ENCODE data around the gene BCL2L12. TPM values are rescaled to one million over a fixed set of nuclear protein-coding genes. Genes with fewer than 3 reads are reported as not detected.

Gene BCL2L12
- total and polyA plus RNA-seq, 2 of the 13 experiments (the other 11 are each of a cell fraction or from before 2014, with no cell fraction given) = 26.8 to 40.8 TPM

- no peak for TF ChIP-seq CERS6 (CRISPR knock-in tag; IDR thresholded peaks at IDR 0.05)
- TF ChIP-seq PLRG1 (conservative IDR thresholded peaks at IDR 0.05) = no peak
- TF ChIP-seq TEAD3 (CRISPR knock-in tag; optimal IDR thresholded peaks at IDR 0.05; ENCODE audit: borderline replicate concordance) = peak; percentile 73
- peak; percentile 63; the same call in 1 of the 2 replicates for TF ChIP-seq ZNF605 (CRISPR knock-in tag; IDR thresholded peaks at IDR 0.05)
- TF ChIP-seq ZKSCAN8 (CRISPR knock-in tag; IDR thresholded peaks at IDR 0.05; ENCODE audit: borderline replicate concordance) = no peak; the same call in 1 of the 2 replicates
- no peak for TF ChIP-seq SNAPC2 (CRISPR knock-in tag; IDR thresholded peaks at IDR 0.05)
- TF ChIP-seq ZNF709 (CRISPR knock-in tag; IDR thresholded peaks at IDR 0.05) = peak; percentile 64; the same call in 1 of the 2 replicates
- TF ChIP-seq MLX (CRISPR knock-in tag; IDR thresholded peaks at IDR 0.05) = no peak; the same call in none of the 2 replicates
- TF ChIP-seq PHF5A (CRISPR knock-in tag; IDR thresholded peaks at IDR 0.05; ENCODE audit: low read depth, unreplicated experiment) = no peak
- no peak for TF ChIP-seq PCBP2 (optimal IDR thresholded peaks at IDR 0.05; ENCODE audit: low read depth, low read length, poor library complexity, severe bottlenecking)
- no peak for TF ChIP-seq SMAD9 (CRISPR knock-in tag; IDR thresholded peaks at IDR 0.05)
- no peak for TF ChIP-seq CHD4 (IDR thresholded peaks at IDR 0.05; ENCODE audit: borderline replicate concordance, low read length)
- peak; percentile 55 for TF ChIP-seq ETV5 (CRISPR knock-in tag; IDR thresholded peaks at IDR 0.05; ENCODE audit: borderline replicate concordance)
- no peak for TF ChIP-seq THYN1 (CRISPR knock-in tag; IDR thresholded peaks at IDR 0.05; ENCODE audit: borderline replicate concordance, low read depth)
- no peak for TF ChIP-seq THAP8 (CRISPR knock-in tag; IDR thresholded peaks at IDR 0.05; ENCODE audit: borderline replicate concordance)
- no peak for TF ChIP-seq MED8 (CRISPR knock-in tag; IDR thresholded peaks at IDR 0.05; ENCODE audit: insufficient replicate concordance)
- TF ChIP-seq ZNF672 (CRISPR knock-in tag; IDR thresholded peaks at IDR 0.05) = no peak
- TF ChIP-seq ZNF564 (CRISPR knock-in tag; IDR thresholded peaks at IDR 0.05) = 0 out of 2 replicates have a peak, but pooled peaks have one; percentile 61
- no peak for TF ChIP-seq ARID3A (IDR thresholded peaks at IDR 0.05; ENCODE audit: low read depth, low read length)
- TF ChIP-seq HOXA5 (CRISPR knock-in tag; IDR thresholded peaks at IDR 0.05) = peak; percentile 65
These were observed 23.8 kb upstream of the BCL2L12 start, which contains the start of gene SCAF1 (continued) for GRCh38 chr19:49641688-49642491.

Measured in HepG2 (cell line).